Measurements from ENCODE around the gene IL23A.

IL23A gene

GRCh38 chr12:56361487-56362129 lies 22.9 kb downstream of the IL23A start:
- TF ChIP-seq CTCF (IDR thresholded peaks at IDR 0.05; ENCODE audit: unreplicated experiment in 3 of 3): no peak
- Mint-ChIP-seq H3K27me3 (ENCODE audit: low read depth) (no peaks in the 10 kb centered on the region), H3K4me1 (peaks cover 15% of the 10 kb centered on the region), H3K9me3 (no peaks in the 10 kb centered on the region), H3K36me3 (ENCODE audit: low read depth) (no peaks in the 10 kb centered on the region), H3K27ac (peak overlapping the region; percentile 90 to 94 (median 93)), H3K4me3 (peak overlapping the region; percentile 91 to 97 (median 97))

DNA sequence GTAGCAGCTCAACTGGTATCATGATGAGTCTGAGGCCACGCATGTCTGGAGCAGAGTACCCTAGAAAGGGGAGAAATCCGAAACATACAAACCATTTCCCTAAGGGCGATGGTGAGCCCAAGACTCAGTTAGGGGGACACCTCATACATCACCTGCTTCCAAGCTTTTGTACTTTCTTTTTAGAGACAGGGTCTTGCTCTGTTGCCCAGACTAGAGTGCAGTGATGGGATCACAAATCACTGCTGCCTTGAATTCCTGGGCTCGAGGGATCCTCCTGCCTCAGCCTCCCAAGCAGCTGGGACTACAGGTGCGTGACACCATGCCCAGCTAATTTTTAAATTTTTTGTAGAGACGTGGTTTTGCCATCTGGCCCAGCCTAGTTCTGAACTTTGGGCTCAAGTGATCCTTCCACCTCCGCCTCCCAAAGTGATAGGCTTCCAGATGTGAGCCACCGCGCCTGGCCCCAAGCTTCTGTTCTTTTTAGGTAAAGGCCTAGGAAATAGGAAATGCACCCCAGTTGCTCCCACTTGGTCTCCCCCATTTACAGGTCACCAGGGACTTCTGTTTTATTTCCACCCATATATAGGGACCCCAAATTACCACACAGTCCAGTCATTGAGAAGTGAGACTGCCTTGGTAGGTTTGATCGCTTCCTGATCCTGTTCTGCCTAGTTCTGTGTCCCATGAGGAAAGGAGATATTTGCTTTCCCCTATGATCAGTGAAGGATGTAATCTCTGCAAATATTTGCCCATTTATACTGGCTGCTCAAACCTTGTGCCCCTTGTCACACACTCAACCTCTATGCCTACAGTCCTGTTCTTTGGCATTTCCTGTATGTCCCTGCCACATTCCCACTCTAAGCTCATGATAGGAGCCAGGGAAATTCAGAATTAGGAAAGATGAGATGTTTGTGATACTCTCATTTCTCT lies 23.7 kb downstream of the IL23A start, which contains the start of gene APOF:
TSS of gene APOF (minus strand) at position 728 of the 930 bp plus-strand sequence. CDS start at position 616, 112 bp downstream.
- Mint-ChIP-seq H3K4me3 (peak within 1 kb of the TSS; percentile 91 to 97 (median 97)), H3K4me1 (peaks cover 15% of the 10 kb centered on the region), H3K36me3 (ENCODE audit: low read depth) (no peaks in the 10 kb centered on the region), H3K27ac (peak within 1 kb of the TSS; percentile 90 to 94 (median 93)), H3K9me3 (no peaks in the 10 kb centered on the region), H3K27me3 (ENCODE audit: low read depth) (no peaks in the 10 kb centered on the region)
- no peak for TF ChIP-seq CTCF (IDR thresholded peaks at IDR 0.05; ENCODE audit: unreplicated experiment in 3 of 3)

GRCh38 chr12:56366948-56367347 lies 28.3 kb downstream of the IL23A start:
- no peaks in the 10 kb centered on the region for H3K9me3 Mint-ChIP-seq
- peaks cover 3% of the 10 kb centered on the region for H3K27me3 Mint-ChIP-seq (ENCODE audit: low read depth)
- H3K27ac Mint-ChIP-seq: no peak overlapping the region
- H3K36me3 Mint-ChIP-seq (ENCODE audit: low read depth): no peaks in the 10 kb centered on the region
- H3K4me3 Mint-ChIP-seq: no peak overlapping the region
- no peak for TF ChIP-seq CTCF (IDR thresholded peaks at IDR 0.05; ENCODE audit: unreplicated experiment in 3 of 3)
- no peaks in the 10 kb centered on the region for H3K4me1 Mint-ChIP-seq

- no peak for TF ChIP-seq CTCF (IDR thresholded peaks at IDR 0.05; ENCODE audit: unreplicated experiment in 3 of 3)
- Mint-ChIP-seq H3K36me3 (ENCODE audit: low read depth) (no peaks in the 10 kb centered on the region), H3K9me3 (peaks cover 12% of the 10 kb centered on the region), H3K27ac (no peak overlapping the region), H3K4me3 (no peak overlapping the region), H3K27me3 (ENCODE audit: low read depth) (peaks cover 8% of the 10 kb centered on the region), H3K4me1 (no peaks in the 10 kb centered on the region)
Observed at GRCh38 chr12:56373515-56373914, 34.8 kb downstream of the IL23A start.

DNA sequence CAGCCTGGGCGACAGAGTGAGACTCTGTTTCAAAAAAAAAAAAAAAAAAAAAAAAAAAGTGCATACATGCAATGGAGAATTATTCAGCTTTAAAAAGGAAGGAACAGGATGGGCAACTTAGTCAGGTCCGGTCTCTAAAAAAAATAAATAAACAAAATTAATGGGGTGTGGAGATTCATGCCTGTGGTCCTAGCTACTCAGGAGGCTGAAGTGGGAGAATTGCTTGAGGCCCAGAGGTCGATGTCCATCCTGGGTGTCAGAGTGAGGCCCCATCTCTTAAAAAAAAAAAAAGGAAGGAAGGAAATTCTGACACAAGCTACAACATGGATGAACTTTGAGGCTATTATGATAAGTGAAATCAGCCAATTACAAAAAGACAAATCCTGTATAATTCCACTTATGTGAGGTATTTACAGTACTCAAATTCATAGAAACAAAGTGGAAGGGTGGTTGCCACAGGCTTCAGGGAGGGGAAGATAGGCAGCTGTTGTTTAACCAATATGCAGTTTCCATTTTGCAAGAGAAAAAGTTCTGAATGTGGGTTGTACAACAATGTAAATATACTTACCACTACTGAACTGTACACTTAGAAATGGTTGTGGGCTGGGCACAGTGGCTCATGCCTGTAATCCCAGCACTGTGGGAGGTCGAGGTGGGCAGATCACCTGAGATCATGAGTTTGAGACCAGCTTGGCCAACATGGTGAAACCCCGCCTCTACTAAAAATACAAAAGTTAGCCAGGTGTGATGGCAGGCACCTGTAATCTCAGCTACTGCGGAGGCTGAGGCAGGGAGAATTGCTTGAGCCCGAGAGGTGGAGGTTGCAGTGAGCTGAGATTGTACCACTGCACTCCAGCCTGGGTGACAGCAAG lies 36.3 kb downstream of the IL23A start:
- Mint-ChIP-seq H3K27ac (peak overlapping the region in 1 of 3 experiments; percentile 47), H3K9me3 (peaks cover 12% of the 10 kb centered on the region), H3K4me1 (no peaks in the 10 kb centered on the region), H3K4me3 (no peak overlapping the region), H3K27me3 (ENCODE audit: low read depth) (peaks cover 8% of the 10 kb centered on the region), H3K36me3 (ENCODE audit: low read depth) (no peaks in the 10 kb centered on the region)
- no peak for TF ChIP-seq CTCF (IDR thresholded peaks at IDR 0.05; ENCODE audit: unreplicated experiment in 3 of 3)

Data from nephron (organoid).